Nephron progenitor cell (in vitro differentiated cells): ENCODE results near the gene JOSD2.

Experiments
- DNase-seq: peaks from one replicate; pipeline ENCODE4 v3.0.0; 2021
- H3K27ac Mint-ChIP-seq: 2 replicates; pipeline ENCODE4 v1.8.0; 2021; ENCODE audit warnings: mild to moderate bottlenecking, moderate library complexity, mixed read lengths
- H3K27me3 Mint-ChIP-seq: 2 replicates; pipeline ENCODE4 v1.8.0; 2021; ENCODE audit warnings: mild to moderate bottlenecking, low read depth, mixed read lengths; ENCODE audit not compliant: poor library complexity
- H3K36me3 Mint-ChIP-seq: 2 replicates; pipeline ENCODE4 v1.8.0; 2021; ENCODE audit warnings: low read depth, mixed read lengths
- H3K4me1 Mint-ChIP-seq: 2 replicates; pipeline ENCODE4 v1.8.0; 2021; ENCODE audit warnings: mixed read lengths
- H3K4me3 Mint-ChIP-seq: 2 replicates; pipeline ENCODE4 v1.8.0; 2021; ENCODE audit warnings: mild to moderate bottlenecking, moderate library complexity, mixed read lengths
- H3K9me3 Mint-ChIP-seq: 2 replicates; pipeline ENCODE4 v1.8.0; 2021; ENCODE audit warnings: mild to moderate bottlenecking, moderate library complexity, mixed read lengths
- TF ChIP-seq, protein P1 (sequence below): fragments of 200-600 bp; sonication (generic); IDR thresholded peaks from 2 replicates; pipeline ENCODE4 v1.5.0; 2021; ENCODE audit warnings: antibody characterized with exemption

Gene JOSD2

DNA sequence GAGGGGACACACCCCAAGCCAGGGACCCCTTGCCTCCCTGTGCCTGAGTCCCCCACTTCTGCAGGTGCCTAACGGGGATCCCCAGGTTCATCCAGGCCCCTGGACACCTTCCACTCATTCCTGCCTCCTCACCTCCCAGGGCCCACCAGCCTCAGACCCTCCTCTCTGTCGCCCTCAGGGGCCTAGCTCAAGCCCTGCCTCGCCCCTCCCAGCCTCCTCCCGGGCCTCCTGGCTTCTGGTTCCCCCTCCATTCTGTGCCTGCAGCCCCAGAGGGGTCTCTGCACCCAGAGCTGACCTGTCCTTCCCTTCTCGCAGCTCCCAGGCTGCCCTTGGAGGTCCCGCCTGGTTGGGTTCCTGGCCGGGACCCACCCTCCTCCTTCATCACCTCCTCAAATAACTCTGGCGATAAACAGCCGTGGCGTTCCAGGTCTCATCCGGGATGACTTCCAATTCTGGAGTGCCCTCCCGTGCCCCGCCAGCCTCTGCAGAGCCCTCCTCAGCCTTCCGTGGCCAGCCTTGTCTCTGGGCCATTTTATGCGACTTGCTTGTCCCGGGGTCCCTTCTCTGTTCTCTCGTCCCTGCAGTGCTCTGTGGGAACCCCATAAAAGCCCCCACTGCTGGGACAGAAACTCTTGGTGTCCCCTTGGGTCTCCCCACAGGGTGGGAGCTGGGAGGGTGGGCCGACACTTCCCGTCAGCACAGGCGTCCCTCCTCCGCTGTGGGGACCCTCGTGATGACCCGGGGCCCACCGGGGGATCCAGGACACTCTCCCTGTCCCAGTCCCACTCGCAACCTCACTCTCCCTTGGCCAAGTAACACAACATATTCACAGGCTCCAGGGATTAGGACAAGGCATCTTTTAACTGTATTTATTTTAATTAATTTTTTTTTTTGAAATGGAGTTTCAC is 9.2 kb downstream of the JOSD2 start:
- Mint-ChIP-seq H3K27ac (no peak overlapping the region), H3K27me3 (peaks cover 8% of the 10 kb centered on the region), H3K36me3 (no peaks in the 10 kb centered on the region), H3K9me3 (no peaks in the 10 kb centered on the region), H3K4me3 (peak overlapping the region; percentile 54), H3K4me1 (peaks cover 14% of the 10 kb centered on the region)
- no peak for DNase-seq
- TF ChIP-seq, protein P1, sequence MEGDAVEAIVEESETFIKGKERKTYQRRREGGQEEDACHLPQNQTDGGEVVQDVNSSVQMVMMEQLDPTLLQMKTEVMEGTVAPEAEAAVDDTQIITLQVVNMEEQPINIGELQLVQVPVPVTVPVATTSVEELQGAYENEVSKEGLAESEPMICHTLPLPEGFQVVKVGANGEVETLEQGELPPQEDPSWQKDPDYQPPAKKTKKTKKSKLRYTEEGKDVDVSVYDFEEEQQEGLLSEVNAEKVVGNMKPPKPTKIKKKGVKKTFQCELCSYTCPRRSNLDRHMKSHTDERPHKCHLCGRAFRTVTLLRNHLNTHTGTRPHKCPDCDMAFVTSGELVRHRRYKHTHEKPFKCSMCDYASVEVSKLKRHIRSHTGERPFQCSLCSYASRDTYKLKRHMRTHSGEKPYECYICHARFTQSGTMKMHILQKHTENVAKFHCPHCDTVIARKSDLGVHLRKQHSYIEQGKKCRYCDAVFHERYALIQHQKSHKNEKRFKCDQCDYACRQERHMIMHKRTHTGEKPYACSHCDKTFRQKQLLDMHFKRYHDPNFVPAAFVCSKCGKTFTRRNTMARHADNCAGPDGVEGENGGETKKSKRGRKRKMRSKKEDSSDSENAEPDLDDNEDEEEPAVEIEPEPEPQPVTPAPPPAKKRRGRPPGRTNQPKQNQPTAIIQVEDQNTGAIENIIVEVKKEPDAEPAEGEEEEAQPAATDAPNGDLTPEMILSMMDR, result no peak

DNA sequence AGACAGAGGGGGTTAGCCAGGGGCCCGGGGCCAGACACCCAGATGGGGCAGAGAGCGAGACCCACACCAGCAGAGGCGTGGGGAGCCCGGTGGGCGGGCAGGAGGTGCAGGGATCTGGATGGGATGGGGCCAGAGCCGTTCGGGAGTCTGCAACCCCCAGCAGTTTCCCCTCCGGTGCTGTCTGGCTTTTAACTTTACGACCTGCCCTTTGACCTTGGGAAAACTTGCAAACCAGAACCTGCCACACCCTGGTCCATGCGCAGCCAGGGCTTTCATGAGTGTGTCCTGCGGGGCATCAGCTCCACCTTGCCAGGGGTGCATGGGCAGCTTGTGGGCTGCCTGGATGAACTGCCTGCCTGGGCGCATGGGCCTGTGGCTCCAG is 9.8 kb downstream of the JOSD2 start:
- DNase-seq, result no peak
- H3K4me3 Mint-ChIP-seq, result no peak overlapping the region
- TF ChIP-seq, protein P1, result no peak
- H3K27ac Mint-ChIP-seq, result no peak overlapping the region
- peaks cover 14% of the 10 kb centered on the region for H3K4me1 Mint-ChIP-seq
- no peaks in the 10 kb centered on the region for H3K36me3 Mint-ChIP-seq
- H3K9me3 Mint-ChIP-seq, result no peaks in the 10 kb centered on the region
- H3K27me3 Mint-ChIP-seq, result peaks cover 8% of the 10 kb centered on the region

GRCh38 chr19:50500753-50501151 is 10.2 kb downstream of the JOSD2 start:
- no peaks in the 10 kb centered on the region for H3K36me3 Mint-ChIP-seq
- H3K4me3 Mint-ChIP-seq, result no peak overlapping the region
- TF ChIP-seq, protein P1, result no peak
- no peak for DNase-seq
- H3K27me3 Mint-ChIP-seq, result peaks cover 8% of the 10 kb centered on the region
- H3K27ac Mint-ChIP-seq, result no peak overlapping the region
- H3K9me3 Mint-ChIP-seq, result no peaks in the 10 kb centered on the region
- peaks cover 14% of the 10 kb centered on the region for H3K4me1 Mint-ChIP-seq

DNA sequence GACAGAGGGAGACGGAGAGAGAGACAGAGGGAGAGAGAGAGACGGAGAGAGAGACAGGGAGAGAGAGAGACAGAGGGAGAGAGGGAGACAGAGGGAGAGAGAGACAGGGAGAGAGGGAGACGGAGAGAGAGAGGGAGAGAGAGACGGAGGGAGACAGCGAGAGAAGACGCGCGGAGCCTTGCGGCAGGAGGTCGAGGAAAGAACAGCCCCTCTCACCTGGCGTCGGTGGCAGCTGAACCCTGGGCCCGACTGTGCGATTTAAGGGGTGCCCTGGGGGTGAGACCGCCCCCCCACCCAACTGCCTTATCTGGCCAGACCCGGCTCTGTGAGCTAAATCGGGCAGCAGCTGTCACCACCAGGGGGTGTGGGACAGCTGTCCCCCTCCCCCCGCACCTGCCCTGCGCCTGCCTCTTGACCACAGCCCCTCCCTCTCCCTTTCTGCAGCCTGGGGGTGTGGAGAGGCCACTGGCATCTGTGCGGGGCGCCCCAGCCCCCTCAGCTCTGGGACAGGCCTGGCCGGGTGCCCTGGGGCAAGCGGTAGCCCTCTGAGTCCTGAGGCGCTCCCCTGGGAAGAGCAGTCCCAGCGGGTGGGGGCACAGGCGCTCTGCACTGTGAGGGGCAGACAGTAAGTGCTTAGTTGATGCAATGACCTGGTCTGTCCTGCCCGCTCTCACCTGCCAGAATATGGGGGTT is 10.8 kb downstream of the JOSD2 start:
- H3K4me1 Mint-ChIP-seq, result peaks cover 14% of the 10 kb centered on the region
- peaks cover 3% of the 10 kb centered on the region for H3K36me3 Mint-ChIP-seq
- peak; percentile 47 for DNase-seq
- no peaks in the 10 kb centered on the region for H3K9me3 Mint-ChIP-seq
- no peak overlapping the region for H3K4me3 Mint-ChIP-seq
- TF ChIP-seq, protein P1, result no peak
- no peak overlapping the region for H3K27ac Mint-ChIP-seq
- H3K27me3 Mint-ChIP-seq, result peaks cover 8% of the 10 kb centered on the region

DNA sequence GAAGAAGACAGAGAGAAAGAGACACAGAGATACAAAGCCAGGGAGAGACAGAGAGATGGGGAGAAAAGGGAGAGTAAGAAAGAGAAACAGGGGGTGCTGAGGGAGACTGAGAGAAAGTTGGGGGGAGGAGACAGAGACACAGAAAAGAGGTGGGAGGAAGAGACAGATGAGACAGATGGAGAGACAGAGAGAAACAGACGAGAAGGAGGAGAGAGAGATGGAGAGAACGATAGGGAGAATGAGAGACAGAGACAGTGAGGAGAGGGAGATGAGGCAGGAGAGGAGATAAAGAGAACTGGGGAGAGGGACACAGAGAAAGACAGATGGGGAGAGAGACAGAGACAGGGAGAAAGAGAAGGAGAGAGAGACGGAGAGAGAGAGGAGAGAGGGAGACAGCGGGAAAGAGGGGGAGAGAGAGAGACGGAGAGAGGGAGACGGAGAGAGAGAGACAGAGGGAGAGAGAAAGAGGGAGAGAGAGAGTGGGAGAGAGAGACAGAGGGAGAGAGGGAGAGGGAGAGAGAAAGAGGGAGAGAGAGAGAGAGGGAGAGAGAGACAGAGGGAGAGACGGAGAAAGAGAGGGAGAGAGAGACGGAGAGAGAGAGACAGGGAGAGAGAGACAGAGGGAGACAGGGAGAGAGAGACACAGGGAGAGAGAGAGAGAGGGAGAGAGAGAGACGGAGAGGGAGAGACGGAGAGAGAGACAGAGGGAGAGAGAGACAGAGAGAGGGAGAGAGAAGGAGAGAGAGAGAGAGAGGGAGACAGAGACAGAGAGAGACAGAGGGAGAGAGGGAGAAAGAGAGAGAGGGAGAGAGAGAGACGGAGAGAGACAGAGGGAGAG is 12.6 kb downstream of the JOSD2 start:
- H3K36me3 Mint-ChIP-seq, result peaks cover 4% of the 10 kb centered on the region
- no peak for DNase-seq
- H3K27me3 Mint-ChIP-seq, result peaks cover 8% of the 10 kb centered on the region
- H3K27ac Mint-ChIP-seq, result no peak overlapping the region
- no peaks in the 10 kb centered on the region for H3K9me3 Mint-ChIP-seq
- peaks cover 14% of the 10 kb centered on the region for H3K4me1 Mint-ChIP-seq
- no peak overlapping the region for H3K4me3 Mint-ChIP-seq
- TF ChIP-seq, protein P1, result no peak
